Measurements from ENCODE around the gene RAMP1.

- TF ChIP-seq CTCF (IDR thresholded peaks at IDR 0.05) (no peak), POLR2A (IDR thresholded peaks at IDR 0.05) (no peak)
These were observed 96.9 kb downstream of the RAMP1 start for GRCh38 chr2:237956402-237956736.

Measured in thyroid gland (tissue), 4 donors.